HCT116 (cell line): Measurements from ENCODE around the gene SMIM32. TPM values are rescaled to one million over a fixed set of nuclear protein-coding genes. Genes with fewer than 3 reads are reported as not detected.

Experiments
- ATAC-seq: fragments of 200-7000 bp; cut with Tn5 transposase; 2 replicates; pipeline ENCODE4 v1.9.1; 2020; ENCODE audit warnings: mild to moderate bottlenecking, moderate library complexity
- BruUV-seq: library from RNA; stranded (reverse); fragments of 400-500 nt; replicated peaks from 2 replicates; lab custom pipeline; 2021; lab: Mats Ljungman, UMichigan
- CTCF ChIA-PET: fragments of 300-600 bp; sonication (Branson Sonifier 250); formaldehyde crosslinking; loops from one replicate; lab custom pipeline; 2021; ENCODE audit warnings: antibody characterized with exemption; lab: Charles Lee
- POLR2A ChIA-PET: fragments of 300-600, 350-600 bp; sonication (Branson Sonifier 250); formaldehyde crosslinking; loops from one replicate; lab custom pipeline; 2021; ENCODE audit warnings: antibody characterized with exemption; lab: Charles Lee
- RAD21 ChIA-PET, 2 experiments: fragments of 300-600 bp; sonication (Branson Sonifier 250); formaldehyde crosslinking; loops; one replicate each; lab custom pipeline; 2023; ENCODE audit warnings: low total read pairs in 2 of 2; ENCODE audit not compliant: uncharacterized antibody in 2 of 2, unreplicated experiment in 2 of 2, low non-redundant PET in 1 of 2; lab: Charles Lee
- DNase-seq: peaks from one replicate; pipeline ENCODE4 v3.0.0-alpha.2; 2010; ENCODE audit warnings: low read depth, low spot score
- H2AFZ ChIP-seq: fragments of 200-600 bp; shearing (Covaris generic), sonication (generic); 2 replicates; pipeline ENCODE4 v1.6.1; 2017; ENCODE audit warnings: low read depth, mixed run types, mixed read lengths, antibody characterized with exemption, low read length; ENCODE audit not compliant: poor library complexity, severe bottlenecking
- H3K27ac ChIP-seq: 2 replicates; pipeline ENCODE4 v1.5.1; 2012; ENCODE audit warnings: low read depth, low read length
- H3K27me3 ChIP-seq: fragments of 200-600 bp; sonication (generic); 2 replicates; pipeline ENCODE4 v1.6.1; 2016; ENCODE audit warnings: mixed run types, low read length, mixed read lengths; ENCODE audit not compliant: insufficient read depth
- H3K36me3 ChIP-seq, 2 experiments: fragments of 200-500 bp in 1 of 2; fragments of 200-600 bp in 1 of 2; sonication (Bioruptor generic) in 1 of 2; sonication (generic) in 1 of 2; 2 replicates each; pipeline versions ENCODE4 v1.5.1 to v1.6.1; 2014 to 2016; ENCODE audit warnings: low read length in 2 of 2, inconsistent platforms in 1 of 2, mixed read lengths in 1 of 2, mixed run types in 1 of 2; ENCODE audit not compliant: insufficient read depth in 2 of 2, control insufficient read depth in 1 of 2
- H3K4me1 ChIP-seq, 2 experiments: fragments of 200-600 bp in 1 of 2; sonication (generic) in 1 of 2; 2 replicates each; pipeline versions ENCODE4 v1.5.1 to v1.6.1; 2012 to 2017; ENCODE audit warnings: low read length in 2 of 2, inconsistent platforms in 1 of 2, mild to moderate bottlenecking in 1 of 2, mixed read lengths in 1 of 2, mixed run types in 1 of 2, moderate library complexity in 1 of 2; ENCODE audit not compliant: insufficient read depth in 2 of 2, control insufficient read depth in 1 of 2
- H3K4me2 ChIP-seq: fragments of 200-600 bp; sonication (generic); 2 replicates; pipeline ENCODE4 v1.6.1; 2017; ENCODE audit warnings: mixed run types, low read length, mixed read lengths
- H3K4me3 ChIP-seq, 2 experiments: fragments of 200-600 bp in 1 of 2; sonication (generic) in 1 of 2; replicated peaks in 1 of 2; 2 replicates each; pipeline ENCODE4 v1.5.1; 2011 to 2016; ENCODE audit warnings: low read length in 2 of 2, control low read depth in 1 of 2, low read depth in 1 of 2, mild to moderate bottlenecking in 1 of 2, mixed read lengths in 1 of 2, mixed run types in 1 of 2
- H3K79me2 ChIP-seq: fragments of 200-600 bp; sonication (generic); 2 replicates; pipeline ENCODE4 v1.6.1; 2017; ENCODE audit warnings: mild to moderate bottlenecking, mixed run types, low read length, moderate library complexity, mixed read lengths; ENCODE audit not compliant: insufficient read depth
- H3K9ac ChIP-seq: fragments of 200-600 bp; sonication (generic); 2 replicates; pipeline ENCODE4 v1.6.1; 2016; ENCODE audit warnings: low read length, mixed read lengths
- H3K9me2 ChIP-seq: fragments of 200-600 bp; sonication (generic), shearing (Covaris generic); 2 replicates; pipeline ENCODE4 v1.6.1; 2017; ENCODE audit warnings: mixed run types, mild to moderate bottlenecking, moderate library complexity; ENCODE audit not compliant: insufficient read depth
- H3K9me3 ChIP-seq, 2 experiments: fragments of 200-500 bp in 1 of 2; fragments of 200-600 bp in 1 of 2; sonication (Bioruptor generic) in 1 of 2; sonication (generic) in 1 of 2; 2 replicates each; pipeline ENCODE4 v1.6.1; 2014 to 2017; ENCODE audit warnings: low read length in 2 of 2, mixed read lengths in 2 of 2, inconsistent platforms in 1 of 2, low read depth in 1 of 2, mild to moderate bottlenecking in 1 of 2, mixed run types in 1 of 2, moderate library complexity in 1 of 2; ENCODE audit not compliant: control insufficient read depth in 1 of 2, insufficient read depth in 1 of 2
- H4K20me1 ChIP-seq: fragments of 200-600 bp; sonication (generic), shearing (Covaris generic); 2 replicates; pipeline ENCODE4 v1.6.1; 2017; ENCODE audit warnings: mixed run types, mild to moderate bottlenecking, moderate library complexity; ENCODE audit not compliant: insufficient read depth
- ATF3 ChIP-seq: IDR thresholded peaks from 2 replicates; pipeline ENCODE4 v1.6.1; 2012
- CBX3 ChIP-seq: IDR thresholded peaks from 2 replicates; pipeline ENCODE4 v1.6.1; 2012; ENCODE audit warnings: low read depth
- CEBPB ChIP-seq: IDR thresholded peaks from 2 replicates; pipeline ENCODE4 v1.6.1; 2012; ENCODE audit warnings: low read depth
- CTCF ChIP-seq, 3 experiments: fragments of 200-600 bp in 1 of 3; sonication (generic) in 1 of 3; IDR thresholded peaks in 2 of 3; conservative IDR thresholded peaks in 1 of 3; 2 replicates each; pipeline ENCODE4 v1.5.1; 2012 to 2017; ENCODE audit warnings: low read depth in 2 of 3, low read length in 2 of 3, antibody characterized with exemption in 1 of 3, borderline replicate concordance in 1 of 3, control low read depth in 1 of 3, mild to moderate bottlenecking in 1 of 3, mixed read lengths in 1 of 3, mixed run types in 1 of 3, moderate library complexity in 1 of 3; ENCODE audit not compliant: insufficient read depth in 1 of 3
- ELF1 ChIP-seq: IDR thresholded peaks from 2 replicates; pipeline ENCODE4 v1.6.1; 2012; ENCODE audit warnings: low read depth, borderline replicate concordance
- EZH2phosphoT487 ChIP-seq: fragments of 200-600 bp; IDR thresholded peaks from 2 replicates; pipeline ENCODE4 v1.6.1; 2018; ENCODE audit warnings: antibody characterized with exemption, borderline replicate concordance
- MAX ChIP-seq: IDR thresholded peaks from 2 replicates; pipeline ENCODE4 v1.6.1; 2012
- POLR2A ChIP-seq: IDR thresholded peaks from 2 replicates; pipeline ENCODE4 v1.7.0; 2011; ENCODE audit warnings: borderline replicate concordance; ENCODE audit not compliant: insufficient read depth, insufficient read length; ENCODE audit errors: extremely low read depth
- REST ChIP-seq: IDR thresholded peaks from 2 replicates; pipeline ENCODE4 v1.6.1; 2012; ENCODE audit warnings: low read depth
- SP1 ChIP-seq: IDR thresholded peaks from 2 replicates; pipeline ENCODE4 v1.6.1; 2012; ENCODE audit warnings: low read depth
- TCF7L2 ChIP-seq: IDR thresholded peaks from 2 replicates; pipeline ENCODE4 v1.7.0; 2011; ENCODE audit warnings: borderline replicate concordance, inconsistent platforms; ENCODE audit not compliant: insufficient read depth, insufficient read length; ENCODE audit errors: extremely low read depth
- YY1 ChIP-seq: IDR thresholded peaks from 2 replicates; pipeline ENCODE4 v1.6.1; 2011; ENCODE audit warnings: low read length, low read depth, moderate library complexity, mild to moderate bottlenecking; ENCODE audit not compliant: insufficient replicate concordance; ENCODE audit errors: extremely low read depth
- ZFX ChIP-seq: fragments of 450-650 bp; IDR thresholded peaks from 2 replicates; pipeline ENCODE4 v1.6.1; 2017
- ZNF274 ChIP-seq: fragments of 200-500 bp; sonication (Bioruptor generic); IDR thresholded peaks from 2 replicates; pipeline ENCODE4 v1.6.1; 2014; ENCODE audit warnings: mild to moderate bottlenecking, low read depth, low read length, inconsistent platforms
- intact Hi-C: fragments of 100-400 bp; cut with micrococcal nuclease; formaldehyde crosslinking; loops from 2 replicates; pipeline ENCODE4 v1.10.0; 2022
- total RNA-seq: library from RNA; stranded (reverse); gene quantifications from one replicate; pipeline ENCODE4 v1.2.1, GENCODE V29; 2021; ENCODE audit not compliant: unreplicated experiment

SMIM32 gene
- total RNA-seq, 1 experiment from 2014 or later, result not detected

GRCh38 chr5:136198453-136198852 is 5.5 kb upstream of the SMIM32 start:
- H3K9me2 ChIP-seq, result no peaks in the 10 kb centered on the region
- no peak for TF ChIP-seq SP1
- TF ChIP-seq CTCF (IDR thresholded peaks at IDR 0.05 in 2 of 3, conservative IDR thresholded peaks at IDR 0.05 in 1 of 3; ENCODE audit: borderline replicate concordance in 1 of 3, insufficient read depth in 1 of 3, low read depth in 2 of 3, low read length in 2 of 3), result no peak
- no peak for TF ChIP-seq TCF7L2
- TF ChIP-seq MAX, result no peak
- TF ChIP-seq REST, result no peak
- TF ChIP-seq EZH2phosphoT487, result no peak
- no peak for TF ChIP-seq CBX3
- TF ChIP-seq CEBPB, result no peak
- TF ChIP-seq ZNF274, result no peak
- TF ChIP-seq YY1, result no peak
- no peak for TF ChIP-seq ATF3
- TF ChIP-seq ELF1, result no peak
- no peak for TF ChIP-seq ZFX
- TF ChIP-seq POLR2A, result no peak
- ChIA-PET RAD21 (no interaction called here), CTCF (no interaction called here), POLR2A (no interaction called here)
- no peaks in the 10 kb centered on the region for H3K9me3 ChIP-seq
- no peaks in the 10 kb centered on the region for H4K20me1 ChIP-seq
- peaks cover 0 to 12% of the 10 kb centered on the region in 2 experiments; a peak in 2 of 4 replicates for H3K4me1 ChIP-seq
- no peak overlapping the region for H3K9ac ChIP-seq
- no peak overlapping the region for H3K27ac ChIP-seq
- H3K79me2 ChIP-seq, result no peaks in the 10 kb centered on the region
- H3K36me3 ChIP-seq, result no peaks in the 10 kb centered on the region
- ATAC-seq, result no peak
- no peak for DNase-seq
- BruUV-seq, result no TSS peak
- intact Hi-C loops, result no loop called here
- no peak overlapping the region for H2AFZ ChIP-seq
- no peaks in the 10 kb centered on the region for H3K27me3 ChIP-seq
- H3K4me2 ChIP-seq, result no peak overlapping the region
- no peak overlapping the region for H3K4me3 ChIP-seq
